ENCODE results near the gene PDIA5. TPM values are rescaled to one million over a fixed set of nuclear protein-coding genes. Genes with fewer than 3 reads are reported as not detected.

PDIA5 gene
- total RNA-seq, 1 experiment from 2014 or later = 24.3 TPM

- Histone ChIP-seq H4K5ac (ENCODE audit: insufficient read length, low read depth, low read length) (no peak overlapping the region), H3K9ac (ENCODE audit: extremely low read depth, insufficient read length, low read length) (no peak overlapping the region)
Observed at GRCh38 chr3:123034120-123034519, 32.7 kb upstream of the PDIA5 start.

More at GRCh38 chr3:123034120-123034519, 32.7 kb upstream of the PDIA5 start:
- no peak overlapping the region for H2BK20ac ChIP-seq (ENCODE audit: low read depth, low read length, poor library complexity, severe bottlenecking)
- H2BK120ac ChIP-seq (ENCODE audit: low read depth, low read length, poor library complexity, severe bottlenecking) = no peak overlapping the region
- H4K8ac ChIP-seq (replicated peaks; ENCODE audit: insufficient read length, low read depth, low read length) = no peak overlapping the region
- Mint-ChIP-seq H3K9me3 (no peaks in the 10 kb centered on the region), H3K27ac (0 out of 7 replicates have a peak overlapping the region, but pooled peaks of 1 of the 3 experiments have one; percentile 1), H3K27me3 (ENCODE audit: low read depth) (peaks cover 14% of the 10 kb centered on the region), H3K4me3 (no peak overlapping the region), H3K36me3 (ENCODE audit: insufficient read depth in 1 of 3, low read depth in 3 of 3) (no peaks in the 10 kb centered on the region), H3K4me1 (peaks cover 11% of the 10 kb centered on the region in 2 experiments)
- no peak for DNase-seq
- peaks cover 4% of the 10 kb centered on the region for H3K27me3 ChIP-seq (ENCODE audit: insufficient read depth, low read length)
- H3K23ac ChIP-seq (ENCODE audit: insufficient read length, low read depth, low read length) = no peak overlapping the region
- no CpG with 5 or more reads among the region's 5 CpGs for WGBS (ENCODE audit: extremely low coverage, insufficient read length, low lambda C conversion rate)
- peaks cover 2% of the 10 kb centered on the region; the same call in 1 of the 2 replicates for H3K4me1 ChIP-seq (ENCODE audit: insufficient read depth, low read length)
- no peaks in the 10 kb centered on the region for H3K79me1 ChIP-seq (ENCODE audit: insufficient read depth, low read depth, low read length, poor library complexity, severe bottlenecking)
- no peak overlapping the region for H3K4me2 ChIP-seq (ENCODE audit: insufficient read depth, insufficient read length, low read length)
- H3T11ph ChIP-seq (ENCODE audit: low read length) = no peak overlapping the region
- H2AFZ ChIP-seq (ENCODE audit: low read length) = no peak overlapping the region
- H3K79me2 ChIP-seq (ENCODE audit: insufficient read depth, low read length) = no peaks in the 10 kb centered on the region
- no peaks in the 10 kb centered on the region for H4K20me1 ChIP-seq (ENCODE audit: control insufficient read depth, insufficient read depth, insufficient read length)
- H3K18ac ChIP-seq (ENCODE audit: insufficient read length, low read depth, low read length) = no peak overlapping the region
- no peak overlapping the region for H3K14ac ChIP-seq (ENCODE audit: insufficient read depth, low read length)
- no peak overlapping the region for H2BK12ac ChIP-seq (ENCODE audit: insufficient read length, low read depth, low read length)
- H2AK5ac ChIP-seq (ENCODE audit: insufficient read length, low read length) = no peak overlapping the region
- H3K4ac ChIP-seq (ENCODE audit: low read depth, low read length) = no peak overlapping the region
- no peak overlapping the region for H3K56ac ChIP-seq (ENCODE audit: insufficient read length, low read depth, low read length)
- H3K27ac ChIP-seq (ENCODE audit: insufficient read length, low read depth, low read length) = no peak overlapping the region
- no peaks in the 10 kb centered on the region for H3K23me2 ChIP-seq (ENCODE audit: insufficient read length, low read depth, low read length, poor library complexity, severe bottlenecking)
- no peaks in the 10 kb centered on the region for H3K9me3 ChIP-seq (ENCODE audit: control insufficient read depth, low read depth, low read length)
- H2BK15ac ChIP-seq (ENCODE audit: low read depth, low read length) = no peak overlapping the region
- no peak for TF ChIP-seq CTCF (conservative IDR thresholded peaks at IDR 0.05)
- no peak overlapping the region for H2BK5ac ChIP-seq (ENCODE audit: insufficient read length, low read length)
- H4K91ac ChIP-seq (ENCODE audit: insufficient read length, low read depth, low read length) = no peak overlapping the region

Measured in H9 (cell line).